Measurements from ENCODE around the gene TEX13A. TPM values are rescaled to one million over a fixed set of nuclear protein-coding genes. Genes with fewer than 3 reads are reported as not detected.

The TEX13A gene
- total and polyA plus RNA-seq, 10 of the 15 experiments (the other 5 are each of a cell fraction or from before 2014, with no cell fraction given), result not detected

DNA sequence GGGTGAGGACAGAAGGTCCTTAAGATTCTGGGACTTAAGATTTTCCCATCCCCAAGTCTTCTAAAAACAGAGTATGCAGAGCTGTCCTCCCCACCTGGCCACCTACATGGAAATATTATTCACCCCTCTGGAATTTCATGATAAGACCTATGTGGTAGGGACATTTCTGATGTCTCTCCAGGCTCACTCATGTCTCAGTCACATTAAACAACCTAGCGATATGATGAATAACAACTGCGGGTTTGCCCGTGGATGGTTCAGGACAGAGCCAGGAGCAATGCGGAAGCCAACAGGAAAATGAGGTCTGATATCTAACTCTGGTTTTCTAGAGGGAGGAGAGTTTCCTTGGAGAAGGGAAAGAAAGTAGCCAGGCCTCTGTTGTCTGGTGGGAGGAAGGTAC, 47.4 kb downstream of the TEX13A start:
- no peak overlapping the region for H2AFZ ChIP-seq (ENCODE audit: control insufficient read depth, low read depth, low read length)
- no peaks in the 10 kb centered on the region for H3K27me3 ChIP-seq (replicated peaks in 1 of 2; ENCODE audit: control insufficient read depth in 2 of 2, insufficient read depth in 2 of 2, low read length in 1 of 2)
- no peak overlapping the region for H3K27ac ChIP-seq (ENCODE audit: control insufficient read depth, insufficient read depth)
- H3K79me2 ChIP-seq (ENCODE audit: control insufficient read depth, insufficient read depth, low read length), result no peaks in the 10 kb centered on the region
- ATAC-seq, result no peak
- in situ Hi-C loops (cut with MboI), result no loop called here
- intact Hi-C loops (cut with micrococcal nuclease; ENCODE audit: unreplicated experiment), result no loop called here
- no peaks in the 10 kb centered on the region for H3K9me3 ChIP-seq (replicated peaks; ENCODE audit: control insufficient read depth, insufficient read depth, low read length)
- no peak for FAIRE-seq
- POLR2A ChIA-PET, result no interaction called here
- BruUV-seq (replicated peaks), result no TSS peak
- 78% methylated on average over 4 of the region's 4 CpGs for WGBS (ENCODE audit: insufficient coverage, insufficient replicate concordance, low lambda C conversion rate, missing lambda C conversion rate)
- SMC1A ChIA-PET (ENCODE audit: uncharacterized antibody, unreplicated experiment), result no interaction called here
- CTCF ChIA-PET, result no interaction called here
- no peak for TF ChIP-seq ETV6 (conservative IDR thresholded peaks at IDR 0.05 in 1 of 2, IDR thresholded peaks at IDR 0.05 in 1 of 2; ENCODE audit: borderline replicate concordance in 1 of 2, low read depth in 1 of 2)
- TF ChIP-seq, protein P1, sequence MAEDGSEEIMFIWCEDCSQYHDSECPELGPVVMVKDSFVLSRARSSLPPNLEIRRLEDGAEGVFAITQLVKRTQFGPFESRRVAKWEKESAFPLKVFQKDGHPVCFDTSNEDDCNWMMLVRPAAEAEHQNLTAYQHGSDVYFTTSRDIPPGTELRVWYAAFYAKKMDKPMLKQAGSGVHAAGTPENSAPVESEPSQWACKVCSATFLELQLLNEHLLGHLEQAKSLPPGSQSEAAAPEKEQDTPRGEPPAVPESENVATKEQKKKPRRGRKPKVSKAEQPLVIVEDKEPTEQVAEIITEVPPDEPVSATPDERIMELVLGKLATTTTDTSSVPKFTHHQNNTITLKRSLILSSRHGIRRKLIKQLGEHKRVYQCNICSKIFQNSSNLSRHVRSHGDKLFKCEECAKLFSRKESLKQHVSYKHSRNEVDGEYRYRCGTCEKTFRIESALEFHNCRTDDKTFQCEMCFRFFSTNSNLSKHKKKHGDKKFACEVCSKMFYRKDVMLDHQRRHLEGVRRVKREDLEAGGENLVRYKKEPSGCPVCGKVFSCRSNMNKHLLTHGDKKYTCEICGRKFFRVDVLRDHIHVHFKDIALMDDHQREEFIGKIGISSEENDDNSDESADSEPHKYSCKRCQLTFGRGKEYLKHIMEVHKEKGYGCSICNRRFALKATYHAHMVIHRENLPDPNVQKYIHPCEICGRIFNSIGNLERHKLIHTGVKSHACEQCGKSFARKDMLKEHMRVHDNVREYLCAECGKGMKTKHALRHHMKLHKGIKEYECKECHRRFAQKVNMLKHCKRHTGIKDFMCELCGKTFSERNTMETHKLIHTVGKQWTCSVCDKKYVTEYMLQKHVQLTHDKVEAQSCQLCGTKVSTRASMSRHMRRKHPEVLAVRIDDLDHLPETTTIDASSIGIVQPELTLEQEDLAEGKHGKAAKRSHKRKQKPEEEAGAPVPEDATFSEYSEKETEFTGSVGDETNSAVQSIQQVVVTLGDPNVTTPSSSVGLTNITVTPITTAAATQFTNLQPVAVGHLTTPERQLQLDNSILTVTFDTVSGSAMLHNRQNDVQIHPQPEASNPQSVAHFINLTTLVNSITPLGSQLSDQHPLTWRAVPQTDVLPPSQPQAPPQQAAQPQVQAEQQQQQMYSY (CRISPR knock-in tag; IDR thresholded peaks at IDR 0.05), result no peak
- TF ChIP-seq ZNF687 (IDR thresholded peaks at IDR 0.05), result no peak
- no peak for TF ChIP-seq YBX1 (IDR thresholded peaks at IDR 0.05)
- TF ChIP-seq ASH2L (IDR thresholded peaks at IDR 0.05; ENCODE audit: borderline replicate concordance, low read depth), result no peak
- TF ChIP-seq NFYB (IDR thresholded peaks at IDR 0.05; ENCODE audit: insufficient read depth, low read depth, low read length), result no peak
- no peak for TF ChIP-seq CBFB (IDR thresholded peaks at IDR 0.05; ENCODE audit: low read depth)
- TF ChIP-seq SKIL (IDR thresholded peaks at IDR 0.05; ENCODE audit: low read depth, poor library complexity, severe bottlenecking), result no peak
- no peak for TF ChIP-seq TARDBP (IDR thresholded peaks at IDR 0.05; ENCODE audit: borderline replicate concordance)
- TF ChIP-seq ZNF384 (IDR thresholded peaks at IDR 0.05; ENCODE audit: borderline replicate concordance, low read depth, low read length), result no peak
- no peak for TF ChIP-seq CBX5 (IDR thresholded peaks at IDR 0.05; ENCODE audit: low read depth)
- no peak for TF ChIP-seq ZNF622 (IDR thresholded peaks at IDR 0.05)
- no peak for TF ChIP-seq WRNIP1 (IDR thresholded peaks at IDR 0.05; ENCODE audit: borderline replicate concordance, low read depth, low read length)
- no peak for TF ChIP-seq SIX5 (IDR thresholded peaks at IDR 0.05; ENCODE audit: low read depth, low read length, severe bottlenecking)
- no peak for TF ChIP-seq NR2C1 (IDR thresholded peaks at IDR 0.05)
- no peaks in the 10 kb centered on the region for H3K4me1 ChIP-seq (ENCODE audit: control insufficient read depth, insufficient read depth, low read length)
- H3K4me3 ChIP-seq, result no peak overlapping the region
- H3K4me2 ChIP-seq (ENCODE audit: control insufficient read depth, insufficient read depth), result no peak overlapping the region
- no peaks in the 10 kb centered on the region for H4K20me1 ChIP-seq (ENCODE audit: control insufficient read depth, insufficient read depth)
- H3K36me3 ChIP-seq (ENCODE audit: control insufficient read depth in 2 of 2, insufficient read depth in 2 of 2, low read length in 1 of 2), result no peaks in the 10 kb centered on the region
- H3K9ac ChIP-seq (ENCODE audit: control insufficient read depth, insufficient read depth, low read length), result no peak overlapping the region
- RAD21 ChIA-PET (ENCODE audit: unreplicated experiment), result no interaction called here
- DNase-seq (ENCODE audit: low read depth, low spot score), result no peak
